Limb (tissue), 2 donors: ENCODE measurements around the gene BIN2.
"Not testable (repeated sequence)": the region's sequence is repeated elsewhere in the genome, so short reads cannot be mapped to it uniquely, and the experiment has no call there.

Experiments used
- DNase-seq, 2 donors: peaks; one replicate each; pipeline ENCODE4 v3.0.0-alpha.2; 2016; ENCODE audit errors: extremely low spot score in 2 of 2

The BIN2 gene

GRCh38 chr12:51346581-51346980 lies 22.6 kb upstream of the BIN2 start, which contains the start of gene CELA1:
Gene CELA1 (minus strand): TSS chr12:51346679. CDS start chr12:51346638, 41 bp downstream.
- no peak for DNase-seq

GRCh38 chr12:51345681-51346080 lies 21.7 kb upstream of the BIN2 start:
- no peak for DNase-seq

- no peak for DNase-seq
These were observed 19.2 kb upstream of the BIN2 start for GRCh38 chr12:51343201-51343600.

GRCh38 chr12:51342416-51342815 lies 18.4 kb upstream of the BIN2 start:
- DNase-seq = no peak

GRCh38 chr12:51341251-51342007 lies 17.5 kb upstream of the BIN2 start:
- DNase-seq = peak; percentile 66 to 77

- DNase-seq = no peak
These were observed 15.8 kb upstream of the BIN2 start for GRCh38 chr12:51339750-51340149.

- DNase-seq = not testable (repeated sequence)
These were observed 13.4 kb upstream of the BIN2 start for GRCh38 chr12:51337336-51337735.

- no peak for DNase-seq
These were observed 12.0 kb upstream of the BIN2 start for GRCh38 chr12:51335931-51336330.

GRCh38 chr12:51334764-51335163 lies 10.8 kb upstream of the BIN2 start:
- no peak for DNase-seq

- no peak for DNase-seq
These were observed 9.6 kb upstream of the BIN2 start for GRCh38 chr12:51333536-51333935.

- no peak for DNase-seq
These were observed 6.2 kb upstream of the BIN2 start for GRCh38 chr12:51330186-51330585.

GRCh38 chr12:51329742-51330141 lies 5.8 kb upstream of the BIN2 start:
- no peak for DNase-seq

GRCh38 chr12:51328587-51328986 lies 4.6 kb upstream of the BIN2 start:
- DNase-seq = no peak

GRCh38 chr12:51326698-51327439 lies 2.9 kb upstream of the BIN2 start:
- no peak for DNase-seq

- no peak for DNase-seq
These were observed 979 bp upstream of the BIN2 start for GRCh38 chr12:51324953-51325352.

- no peak for DNase-seq
These were observed 535 bp downstream of the BIN2 start for GRCh38 chr12:51323317-51323960.

GRCh38 chr12:51322452-51322851 lies 1.5 kb downstream of the BIN2 start:
- DNase-seq = no peak

- DNase-seq = no peak
These were observed 2.1 kb downstream of the BIN2 start for GRCh38 chr12:51321882-51322281.

GRCh38 chr12:51320695-51321320 lies 3.2 kb downstream of the BIN2 start:
- DNase-seq = peak in 1 of 2 donors; percentile 43

GRCh38 chr12:51320311-51320694 lies 3.7 kb downstream of the BIN2 start:
- DNase-seq = no peak

- DNase-seq = no peak
These were observed 5.0 kb downstream of the BIN2 start for GRCh38 chr12:51318846-51319599.
